HL-60 (cell line): ENCODE data around the gene IRF2BP2.
A peak's percentile ranks its signal among the peaks of the same experiment; 100 is the strongest.

Experiments used
- CTCF ChIP-seq: IDR thresholded peaks from one replicate; pipeline ENCODE4 v1.5.1; 2011; ENCODE audit warnings: low read length, control low read depth, inconsistent platforms; ENCODE audit not compliant: insufficient read depth
- GABPA ChIP-seq: IDR thresholded peaks from 2 replicates; pipeline ENCODE4 v1.6.1; 2012; ENCODE audit warnings: low read depth
- POLR2AphosphoS5 ChIP-seq: IDR thresholded peaks from 2 replicates; pipeline ENCODE4 v1.6.1; 2012; ENCODE audit warnings: low read depth
- REST ChIP-seq: IDR thresholded peaks from 2 replicates; pipeline ENCODE4 v1.6.1; 2012; ENCODE audit warnings: low read depth; ENCODE audit not compliant: insufficient replicate concordance

- TF ChIP-seq CTCF (no peak), POLR2AphosphoS5 (0 out of 2 replicates have a peak, but pooled peaks have one; percentile 11), GABPA (no peak), REST (no peak)
Observed at GRCh38 chr1:234645964-234646363, 36.0 kb upstream of the IRF2BP2 start.
